GM18907 (cell line): ENCODE results near the gene RERE.

Experiments
- ATAC-seq: cut with Tn5 transposase; IDR thresholded peaks from one replicate; pipeline ENCODE4 v1.9.1; 2021; ENCODE audit warnings: mild to moderate bottlenecking, moderate library complexity; ENCODE audit not compliant: unreplicated experiment

RERE gene

GRCh38 chr1:8671306-8671917 is 146.0 kb downstream of the RERE start:
- ATAC-seq, result no peak

- ATAC-seq, result no peak
These were observed 147.0 kb downstream of the RERE start for GRCh38 chr1:8670371-8670818.

GRCh38 chr1:8669606-8670335 is 147.7 kb downstream of the RERE start:
- ATAC-seq, result no peak

DNA sequence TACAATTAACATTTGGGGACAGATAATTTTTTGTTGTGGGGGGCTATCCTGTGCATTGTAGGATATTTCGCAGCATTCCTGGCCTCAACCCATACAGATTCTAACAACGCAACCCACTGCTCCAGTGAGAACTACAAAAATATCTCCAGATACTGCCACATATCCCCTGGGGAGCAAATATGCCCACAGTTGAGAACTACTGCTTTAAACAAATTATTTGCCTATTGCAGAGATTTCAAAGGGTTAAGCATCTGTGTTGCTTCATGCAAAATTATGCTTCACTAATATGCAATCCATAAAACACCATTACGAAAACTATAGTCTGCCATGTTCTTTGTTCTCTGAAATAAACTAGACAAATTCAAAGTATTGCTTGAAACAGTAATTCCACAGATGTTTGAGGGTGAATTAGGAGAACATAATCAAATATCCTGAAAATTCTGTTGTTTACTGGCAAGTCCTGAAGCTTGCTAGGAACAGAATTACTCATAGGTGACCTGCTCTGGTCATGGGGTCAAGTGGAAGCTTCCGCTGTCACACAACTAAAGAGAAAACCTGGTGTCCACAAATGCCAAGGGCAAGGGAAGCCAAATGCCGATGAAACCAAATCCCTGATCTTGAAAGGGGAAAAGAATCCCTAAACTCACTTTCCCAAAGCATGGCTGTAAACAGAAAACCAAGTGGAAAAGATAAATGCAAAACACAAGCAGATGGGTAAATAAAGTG is 149.4 kb downstream of the RERE start:
- no peak for ATAC-seq

DNA sequence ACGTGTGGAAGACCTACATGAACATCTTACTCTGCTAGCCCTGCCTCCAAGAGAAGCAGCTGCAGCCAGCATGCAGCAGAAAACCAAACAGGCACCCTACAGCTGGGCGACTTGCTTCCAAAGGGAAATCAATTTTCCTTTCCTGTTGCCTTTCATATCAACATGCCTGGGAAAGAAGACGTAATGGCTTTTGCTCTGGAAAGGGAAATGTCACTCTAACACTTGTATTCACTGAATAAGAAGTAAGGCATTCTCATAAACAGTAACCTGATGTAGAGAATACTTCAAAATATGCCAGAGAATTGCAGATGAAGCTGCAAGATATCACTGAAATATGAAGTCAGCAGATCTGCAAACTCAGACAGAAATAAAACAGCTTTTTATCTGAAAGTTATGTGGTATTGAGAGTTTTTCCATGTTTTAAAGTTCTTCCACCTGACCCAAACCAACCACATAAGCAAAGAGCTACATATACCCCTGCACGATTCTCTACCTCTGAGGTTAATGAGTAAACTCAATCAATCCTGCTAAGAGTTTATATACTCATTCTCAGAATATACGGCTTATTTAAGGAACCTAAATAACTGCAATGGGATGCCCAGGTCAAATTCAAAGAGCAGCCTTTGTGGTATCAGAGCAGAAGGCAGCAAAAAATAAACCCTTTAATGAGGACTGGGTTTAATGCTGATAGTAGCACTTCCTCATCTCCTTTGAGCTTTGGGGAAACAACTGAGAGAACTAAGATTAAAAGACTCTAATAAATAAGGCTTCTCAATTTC is 150.9 kb downstream of the RERE start:
- ATAC-seq, result no peak

GRCh38 chr1:8665833-8666232 is 151.6 kb downstream of the RERE start:
- ATAC-seq, result no peak

DNA sequence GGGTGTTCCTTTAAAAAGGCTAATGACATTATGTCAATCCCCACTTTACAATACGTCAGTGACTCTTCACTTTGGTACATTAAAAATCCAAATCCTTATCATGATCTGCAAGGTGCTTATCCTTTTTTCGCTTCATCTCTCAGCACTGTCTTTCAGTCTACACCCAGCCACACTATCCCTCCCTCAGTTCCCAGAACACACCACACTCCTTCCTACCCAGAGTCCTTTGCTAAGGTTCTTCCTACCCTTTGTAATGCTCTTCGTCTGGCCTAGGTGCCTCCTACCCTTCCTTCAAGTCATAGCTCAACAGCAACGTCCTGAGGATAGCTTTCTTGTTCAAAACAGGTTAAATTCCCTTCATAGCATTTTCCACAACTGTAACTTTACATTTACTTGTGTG is 152.6 kb downstream of the RERE start:
- no peak for ATAC-seq

DNA sequence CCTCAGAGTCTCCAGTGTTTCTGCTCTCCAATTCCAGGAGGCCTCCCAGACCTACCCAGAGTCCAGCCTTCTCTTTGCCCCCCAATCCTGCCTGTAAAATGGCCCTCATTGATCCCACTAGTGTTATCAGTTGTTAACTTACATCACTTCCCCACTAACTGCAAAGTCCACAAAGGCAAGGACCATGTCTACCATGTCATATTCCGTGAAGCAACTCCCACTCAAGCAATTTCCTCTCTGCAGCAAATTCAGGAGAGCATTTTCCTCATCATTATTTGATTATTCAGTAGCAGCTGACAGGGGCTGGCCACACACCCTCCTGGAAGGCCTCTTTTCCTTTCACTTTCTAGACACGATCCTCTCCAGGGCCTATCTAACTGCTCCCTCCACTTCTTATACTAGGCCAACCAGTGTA is 153.5 kb downstream of the RERE start:
- peak; percentile 38 for ATAC-seq

DNA sequence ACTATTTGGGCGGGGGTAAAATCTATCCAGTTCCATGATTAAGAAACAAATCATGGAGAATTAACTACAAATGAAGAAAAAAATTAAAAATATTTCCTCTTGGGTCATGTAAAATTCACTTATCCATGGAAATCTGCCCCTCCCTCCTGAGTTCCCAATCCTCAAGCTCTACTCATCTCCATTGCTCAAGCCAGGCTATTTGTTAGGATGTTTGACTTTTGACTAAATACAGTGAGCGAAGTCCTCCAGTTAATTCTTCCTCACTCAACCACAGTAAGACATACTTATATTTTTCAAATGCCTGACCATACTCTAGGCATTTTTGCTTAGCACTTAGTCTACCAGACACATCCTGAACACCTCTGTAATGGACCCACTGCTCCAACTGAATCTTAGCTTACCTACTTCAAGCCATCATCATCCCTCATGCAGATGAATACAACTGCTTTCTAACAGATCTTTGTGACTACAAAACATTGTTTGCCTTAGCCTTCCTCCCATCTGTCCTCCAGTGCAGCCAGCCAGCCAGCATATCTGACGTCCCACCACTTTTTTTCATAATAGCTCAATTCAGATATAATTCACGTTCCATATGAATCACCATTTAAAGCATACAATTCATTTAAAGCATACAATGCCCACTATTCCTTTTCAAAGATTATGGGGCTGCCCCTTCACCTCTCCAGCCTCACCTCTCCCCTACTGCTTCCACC is 154.2 kb downstream of the RERE start:
- ATAC-seq, result no peak

- ATAC-seq, result no peak
These were observed 154.9 kb downstream of the RERE start for GRCh38 chr1:8662380-8663072.

DNA sequence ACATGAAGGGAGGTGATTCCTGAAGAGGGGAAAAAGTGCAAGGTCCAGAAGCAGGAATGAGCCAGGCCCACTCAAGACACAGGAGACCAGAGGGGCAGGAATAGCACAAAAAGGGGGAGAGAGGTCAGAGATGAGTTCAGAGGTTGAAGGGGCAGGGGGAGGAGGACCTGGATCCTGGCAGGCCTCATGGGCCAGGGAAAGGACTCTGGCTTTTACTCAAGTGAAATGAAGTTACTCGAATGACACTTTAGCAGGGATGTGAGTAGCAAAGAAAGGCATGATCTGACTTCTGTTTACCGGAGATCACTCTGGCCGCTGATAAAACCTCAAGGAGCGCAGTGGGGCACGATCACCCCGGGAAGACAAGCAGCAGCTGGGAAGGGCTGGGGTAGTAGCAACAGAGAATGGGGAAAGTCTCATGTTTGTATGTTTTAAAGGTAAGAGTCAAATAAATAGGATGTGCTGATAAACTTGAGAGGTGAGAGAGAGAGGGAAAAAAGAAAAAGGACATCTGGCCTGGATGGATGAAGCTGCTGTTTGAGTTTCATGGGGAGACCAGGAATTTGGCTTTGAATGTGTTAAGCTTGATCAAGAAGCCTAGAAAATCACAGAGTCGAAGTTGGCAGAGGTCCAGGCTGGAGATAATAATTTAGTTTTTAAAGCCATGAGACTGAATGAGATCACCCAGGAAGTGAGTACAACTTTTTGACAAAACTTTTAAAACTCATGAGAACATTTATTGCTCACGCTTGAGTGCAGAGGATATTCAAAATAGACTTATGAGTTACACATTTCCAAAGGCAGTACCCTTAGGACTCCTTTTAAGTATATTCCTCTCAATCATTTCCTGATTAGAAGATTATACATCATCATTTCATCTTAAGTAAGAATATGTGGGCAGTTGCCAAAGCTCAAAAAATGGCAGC is 156.0 kb downstream of the RERE start:
- ATAC-seq, result peak; percentile 39

DNA sequence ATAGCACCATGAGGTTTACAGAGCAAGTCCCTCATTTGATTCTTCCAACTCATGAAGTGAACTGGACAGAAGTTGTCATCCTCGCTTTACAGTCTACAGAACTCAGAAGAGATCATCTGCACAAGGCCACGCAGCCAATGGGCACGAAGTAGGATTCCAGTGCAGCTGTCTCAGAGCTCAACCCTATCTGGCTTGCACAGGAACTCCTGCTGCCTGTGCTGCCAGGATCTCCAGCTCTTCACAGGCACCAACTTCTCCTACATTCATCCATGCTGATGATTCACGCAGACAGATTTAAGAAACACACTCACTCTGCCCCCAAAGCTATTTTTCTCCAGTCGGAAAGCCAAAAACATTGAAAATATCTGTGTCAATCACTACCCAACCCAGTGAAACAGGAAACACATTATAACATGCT is 157.0 kb downstream of the RERE start:
- peak; percentile 21 for ATAC-seq

DNA sequence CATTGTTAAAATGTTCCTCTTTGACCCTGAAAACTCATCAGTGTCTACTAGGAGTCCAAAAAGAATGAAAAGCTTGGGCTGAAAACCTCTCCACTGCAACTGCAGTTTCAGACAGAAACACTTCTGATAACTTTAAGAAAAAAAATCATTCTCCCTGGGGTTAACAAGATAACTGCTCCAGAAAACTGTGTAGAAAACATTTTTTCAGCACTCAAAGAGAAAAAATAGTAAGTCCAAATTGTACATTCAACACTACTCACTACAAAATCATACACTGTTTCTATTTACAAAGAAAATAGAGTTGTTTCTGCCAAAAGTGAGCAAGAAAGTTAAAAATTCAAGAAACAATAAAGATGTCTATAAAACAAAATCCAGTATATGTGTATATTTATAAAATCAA is 157.8 kb downstream of the RERE start:
- ATAC-seq, result no peak

DNA sequence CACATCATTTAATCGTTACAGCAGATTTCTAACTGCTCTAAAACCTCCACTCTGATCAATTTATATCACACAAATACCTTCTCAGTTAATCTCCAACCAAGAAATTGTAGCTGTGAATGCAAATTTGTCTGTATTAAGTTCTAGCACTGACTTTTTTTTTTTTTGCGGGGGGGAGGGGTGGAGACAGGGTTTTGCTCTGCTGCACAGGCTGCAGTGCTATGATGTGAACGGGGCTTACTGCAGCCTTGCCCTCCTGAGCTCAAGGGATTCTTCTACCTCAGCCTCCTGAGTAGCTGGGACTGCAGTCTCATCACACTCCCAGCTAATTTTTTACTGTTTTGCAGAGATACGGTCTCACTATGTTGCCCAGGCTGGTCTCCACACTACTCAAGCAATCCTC is 163.6 kb downstream of the RERE start:
- ATAC-seq, result no peak

DNA sequence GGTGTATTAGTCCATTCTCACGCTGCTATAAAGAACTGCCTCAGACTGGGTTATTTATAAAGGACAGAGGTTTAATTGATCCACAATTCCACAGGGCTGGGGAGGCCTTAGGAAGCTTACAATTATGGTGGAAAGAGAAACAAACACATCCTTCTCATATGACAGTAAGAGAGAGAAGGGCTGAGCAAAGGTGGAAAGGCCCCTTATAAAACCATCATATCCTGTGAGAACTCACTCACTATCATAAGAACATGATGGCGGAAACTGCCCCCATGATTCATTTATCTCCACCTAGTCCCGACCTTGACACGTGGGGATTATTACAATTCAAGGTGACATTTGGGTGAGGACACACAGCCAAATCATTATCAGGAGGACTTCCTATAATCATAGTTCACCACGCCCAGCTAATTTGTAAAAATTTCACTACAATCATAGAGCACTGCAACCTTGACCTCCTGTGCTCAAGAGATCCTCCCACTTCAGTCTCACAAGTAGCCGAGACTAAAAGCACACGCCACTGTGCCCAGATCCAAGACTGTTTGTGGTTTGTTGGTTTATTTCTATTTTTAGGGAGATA is 164.9 kb downstream of the RERE start:
- ATAC-seq, result no peak

DNA sequence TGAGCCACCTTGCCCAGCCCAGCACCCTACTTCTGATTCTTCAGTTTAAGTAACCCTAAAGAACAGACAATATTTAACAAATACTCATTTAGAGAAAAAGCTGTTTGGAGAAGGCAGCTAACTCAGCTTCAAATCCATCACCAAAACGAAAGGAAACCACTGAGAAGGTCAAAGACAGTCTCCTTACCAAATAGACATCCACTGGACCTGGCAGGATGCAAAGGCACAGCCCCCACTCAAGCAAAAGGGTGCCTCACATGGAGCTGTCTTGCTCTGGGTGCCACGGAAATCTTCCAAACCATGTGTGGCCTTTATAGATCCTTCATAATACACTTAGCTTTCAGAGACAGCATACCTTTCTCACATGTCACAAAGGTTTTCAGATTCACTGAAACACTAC is 165.5 kb downstream of the RERE start:
- no peak for ATAC-seq

DNA sequence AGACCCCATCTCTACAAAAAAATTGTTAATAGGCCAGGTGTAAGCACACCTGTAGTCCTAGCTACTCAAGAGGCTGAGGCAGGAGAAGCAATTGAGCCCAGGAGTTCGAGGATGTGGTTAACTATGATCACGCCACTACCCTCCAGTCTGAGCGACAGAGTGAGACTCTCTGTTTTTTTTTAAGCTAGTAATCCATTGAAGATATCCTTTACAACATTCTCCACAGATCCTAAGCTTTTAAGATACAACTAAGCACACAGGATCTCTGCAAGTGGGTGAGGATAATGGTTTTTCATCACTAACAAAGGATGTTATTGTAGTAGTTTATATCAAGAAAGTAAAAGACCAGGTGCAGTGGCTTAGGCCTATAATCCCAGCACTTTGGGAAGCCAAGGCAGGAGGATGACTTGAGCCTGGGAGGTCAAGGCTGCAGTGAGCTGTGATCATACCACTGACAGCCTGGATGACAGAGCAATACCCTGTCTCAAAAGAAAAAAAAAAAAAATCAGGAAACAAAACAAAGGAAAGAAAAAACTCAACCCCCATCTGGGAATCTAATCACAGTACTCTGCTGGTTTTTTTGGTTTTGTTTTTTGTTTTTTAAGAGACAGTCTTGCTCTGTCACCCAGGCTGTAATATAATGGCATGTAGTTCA is 166.1 kb downstream of the RERE start:
- no peak for ATAC-seq

DNA sequence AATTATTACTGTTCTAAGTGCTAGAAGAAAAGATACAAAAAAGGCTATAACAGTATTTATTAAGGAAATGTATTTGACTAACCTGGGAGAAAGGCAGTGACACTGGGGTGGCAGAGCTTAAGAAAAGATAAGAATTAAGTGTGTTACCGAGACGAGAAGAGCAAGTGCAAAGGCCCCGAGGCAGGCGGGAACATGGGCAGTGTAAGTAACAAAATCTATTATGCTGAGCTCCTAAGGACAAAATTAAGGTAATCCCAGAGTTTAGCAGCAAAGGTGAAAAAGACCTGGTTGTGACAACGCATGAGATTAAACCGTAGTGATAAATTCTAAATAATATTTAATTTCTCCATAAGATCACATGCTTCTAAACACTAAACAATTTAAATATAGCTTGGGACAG is 167.6 kb downstream of the RERE start:
- no peak for ATAC-seq
